Neural progenitor cell (in vitro differentiated cells): ENCODE measurements around the gene PDK3.

ENCODE experiments used
- CTCF ChIP-seq: fragments of 200-600 bp; sonication (generic); IDR thresholded peaks from 2 replicates; pipeline ENCODE4 v1.5.1; 2017; ENCODE audit warnings: antibody characterized with exemption, mild to moderate bottlenecking
- EZH2 ChIP-seq: fragments of 200-600 bp; sonication (generic); IDR thresholded peaks from 2 replicates; pipeline ENCODE4 v1.6.1; 2017; ENCODE audit warnings: antibody characterized with exemption, mild to moderate bottlenecking, moderate library complexity

GRCh38 chrX:24471808-24472207 is 6.7 kb downstream of the PDK3 start:
- TF ChIP-seq CTCF, result no peak
- no peak for TF ChIP-seq EZH2
